Cardiac fibroblast (primary cell): ENCODE results near the gene MAN1C1.

Experiments used
- DNase-seq, 2 donors: peaks; one replicate each; pipeline versions ENCODE4 v3.0.0 to v3.0.0-alpha.2; 2010; ENCODE audit warnings: low read depth in 2 of 2
- H3K4me3 ChIP-seq, 2 donors: replicated peaks in 1 of 2; 1 replicate in 1 of 2; 2 replicates in 1 of 2; pipeline ENCODE4 v1.5.1; 2011; ENCODE audit warnings: low read depth in 2 of 2, low read length in 2 of 2, mild to moderate bottlenecking in 2 of 2, moderate library complexity in 1 of 2
- TF ChIP-seq, protein P1 (sequence below): IDR thresholded peaks from one replicate; pipeline ENCODE4 v1.5.1; 2011; ENCODE audit warnings: low read depth, mild to moderate bottlenecking, low read length, inconsistent platforms

Gene MAN1C1

DNA sequence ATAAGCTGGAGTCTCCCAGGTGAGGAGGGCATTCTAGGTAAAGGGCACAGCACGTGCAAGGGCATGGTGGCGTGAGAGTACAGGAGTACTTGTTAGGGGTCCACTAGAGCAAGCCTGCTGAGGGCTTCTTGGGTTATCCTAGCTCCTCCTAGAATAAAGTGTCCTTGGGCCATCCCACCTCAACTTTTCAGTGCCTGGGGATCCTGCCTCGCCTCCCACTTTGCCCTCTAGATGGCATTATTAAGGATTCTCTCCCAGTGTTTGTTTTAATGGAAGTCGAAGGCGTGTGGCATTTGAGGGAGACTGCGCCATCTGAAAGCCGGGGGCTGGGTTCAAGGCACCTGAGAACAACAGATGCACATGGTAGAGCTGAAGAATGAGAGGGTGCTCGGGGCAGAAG, 108.9 kb downstream of the MAN1C1 start:
- TF ChIP-seq, protein P1, sequence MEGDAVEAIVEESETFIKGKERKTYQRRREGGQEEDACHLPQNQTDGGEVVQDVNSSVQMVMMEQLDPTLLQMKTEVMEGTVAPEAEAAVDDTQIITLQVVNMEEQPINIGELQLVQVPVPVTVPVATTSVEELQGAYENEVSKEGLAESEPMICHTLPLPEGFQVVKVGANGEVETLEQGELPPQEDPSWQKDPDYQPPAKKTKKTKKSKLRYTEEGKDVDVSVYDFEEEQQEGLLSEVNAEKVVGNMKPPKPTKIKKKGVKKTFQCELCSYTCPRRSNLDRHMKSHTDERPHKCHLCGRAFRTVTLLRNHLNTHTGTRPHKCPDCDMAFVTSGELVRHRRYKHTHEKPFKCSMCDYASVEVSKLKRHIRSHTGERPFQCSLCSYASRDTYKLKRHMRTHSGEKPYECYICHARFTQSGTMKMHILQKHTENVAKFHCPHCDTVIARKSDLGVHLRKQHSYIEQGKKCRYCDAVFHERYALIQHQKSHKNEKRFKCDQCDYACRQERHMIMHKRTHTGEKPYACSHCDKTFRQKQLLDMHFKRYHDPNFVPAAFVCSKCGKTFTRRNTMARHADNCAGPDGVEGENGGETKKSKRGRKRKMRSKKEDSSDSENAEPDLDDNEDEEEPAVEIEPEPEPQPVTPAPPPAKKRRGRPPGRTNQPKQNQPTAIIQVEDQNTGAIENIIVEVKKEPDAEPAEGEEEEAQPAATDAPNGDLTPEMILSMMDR = no peak
- DNase-seq = no peak
- no peak overlapping the region for H3K4me3 ChIP-seq

- DNase-seq = no peak
- H3K4me3 ChIP-seq = no peak overlapping the region
- TF ChIP-seq, protein P1 = no peak
Measured at GRCh38 chr1:25727088-25727487, 110.5 kb downstream of the MAN1C1 start.

GRCh38 chr1:25727635-25728286, 111.2 kb downstream of the MAN1C1 start:
- DNase-seq = peak in 1 of 2 donors; percentile 86
- TF ChIP-seq, protein P1 = no peak

GRCh38 chr1:25728301-25728935, 111.8 kb downstream of the MAN1C1 start:
- no peak overlapping the region for H3K4me3 ChIP-seq
- no peak for DNase-seq
- TF ChIP-seq, protein P1 = no peak

More at GRCh38 chr1:25727635-25728286, 111.2 kb downstream of the MAN1C1 start:
- H3K4me3 ChIP-seq = no peak overlapping the region

GRCh38 chr1:25729045-25729444, 112.5 kb downstream of the MAN1C1 start:
- no peak overlapping the region for H3K4me3 ChIP-seq
- TF ChIP-seq, protein P1 = no peak
- DNase-seq = no peak

- TF ChIP-seq, protein P1 = no peak
- no peak overlapping the region for H3K4me3 ChIP-seq
- peak in 1 of 2 donors; percentile 17 for DNase-seq
Measured at GRCh38 chr1:25729790-25730644, 113.4 kb downstream of the MAN1C1 start.
